ENCODE data around the gene LIN52.
A peak's percentile ranks its signal among the peaks of the same experiment; 100 is the strongest.

DNA sequence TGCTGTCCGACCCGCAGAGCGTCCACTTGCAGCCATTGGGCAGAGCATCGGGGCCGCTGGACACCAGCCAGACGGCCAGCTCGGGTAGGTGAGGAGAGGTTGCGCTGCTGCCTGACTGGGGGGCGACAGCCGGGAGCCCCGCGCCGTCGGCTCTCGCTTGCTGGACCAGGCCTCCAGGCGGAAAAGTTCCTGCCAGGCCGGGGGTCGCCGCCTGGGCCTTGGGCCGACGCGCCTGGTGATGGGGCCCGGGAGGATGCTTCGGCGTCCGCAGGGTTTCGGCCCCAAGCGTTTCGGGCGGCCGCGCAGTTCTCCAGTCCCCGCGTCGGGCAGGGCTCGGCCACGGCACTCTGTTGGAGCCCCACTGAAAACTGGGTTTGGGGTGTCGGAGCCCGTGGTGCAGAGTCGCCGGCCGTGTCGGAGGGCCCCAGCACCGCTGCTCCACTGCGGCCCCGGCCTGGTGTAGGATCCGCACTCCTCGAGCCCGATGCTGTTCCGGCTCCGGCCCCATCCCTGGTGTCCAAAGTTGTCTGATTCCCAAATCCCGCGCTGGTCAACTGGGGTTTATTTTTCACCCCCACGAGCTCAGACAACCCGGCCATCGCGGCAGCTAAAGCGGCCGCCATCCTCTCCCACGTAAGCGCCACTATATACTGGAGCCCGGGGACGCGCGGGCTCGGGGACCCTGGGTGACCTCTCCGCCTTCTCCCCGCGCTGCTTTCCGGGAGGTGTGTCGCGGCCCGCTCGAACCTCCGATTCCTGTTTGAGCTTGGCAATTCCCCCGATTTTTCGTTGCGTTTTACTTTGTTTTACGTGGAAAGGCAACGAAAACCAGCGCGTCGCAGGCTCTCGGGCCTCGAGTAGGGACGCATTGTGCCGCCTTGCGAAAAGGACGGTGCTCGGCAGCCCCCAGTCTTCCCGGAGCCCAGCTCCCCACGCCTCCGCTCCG is 155.4 kb downstream of the LIN52 start:
- TF ChIP-seq EZH2 (IDR thresholded peaks at IDR 0.05; ENCODE audit: borderline replicate concordance, low read depth, low read length, severe bottlenecking) (peak; percentile 96), CTCF (IDR thresholded peaks at IDR 0.05; ENCODE audit: extremely low read depth in 1 of 2, insufficient read depth in 1 of 2, low read depth in 1 of 2, low read length in 2 of 2) (no peak), POLR2AphosphoS5 (IDR thresholded peaks at IDR 0.05; ENCODE audit: insufficient read depth, low read depth, low read length) (no peak), POLR2A (IDR thresholded peaks at IDR 0.05; ENCODE audit: low read depth, low read length) (no peak)

Data from endothelial cell of umbilical vein (primary cell).